GM21717 (cell line): ENCODE measurements around the gene ATP5F1A.
"Not testable (repeated sequence)": the region's sequence is repeated elsewhere in the genome, so short reads cannot be mapped to it uniquely, and the experiment has no call there.

Source experiments
- ATAC-seq: cut with Tn5 transposase; IDR thresholded peaks from one replicate; pipeline ENCODE4 v1.9.1; 2021; ENCODE audit warnings: mild to moderate bottlenecking, moderate library complexity; ENCODE audit not compliant: unreplicated experiment

Gene ATP5F1A

GRCh38 chr18:46097801-46098615 is at the start of gene ATP5F1A:
Gene ATP5F1A, minus strand, starts transcription at chr18:46098296. Its CDS starts 65 bp downstream, at chr18:46098231.
- peak; percentile 73 for ATAC-seq

GRCh38 chr18:46141199-46141598 is 43.1 kb upstream of the ATP5F1A start:
- ATAC-seq = no peak

GRCh38 chr18:46140173-46140572 is 42.1 kb upstream of the ATP5F1A start:
- ATAC-seq = no peak

- ATAC-seq = no peak
Observed at GRCh38 chr18:46134920-46135675, 37.0 kb upstream of the ATP5F1A start.

GRCh38 chr18:46133534-46133933 is 35.4 kb upstream of the ATP5F1A start:
- no peak for ATAC-seq

GRCh38 chr18:46130549-46130948 is 32.5 kb upstream of the ATP5F1A start:
- ATAC-seq = not testable (repeated sequence)

- ATAC-seq = no peak
Observed at GRCh38 chr18:46130061-46130460, 32.0 kb upstream of the ATP5F1A start.

GRCh38 chr18:46126625-46127024 is 28.5 kb upstream of the ATP5F1A start:
- not testable (repeated sequence) for ATAC-seq

GRCh38 chr18:46113751-46114150 is 15.7 kb upstream of the ATP5F1A start:
- no peak for ATAC-seq

GRCh38 chr18:46110406-46110805 is 12.3 kb upstream of the ATP5F1A start:
- ATAC-seq = no peak

GRCh38 chr18:46109386-46109785 is 11.3 kb upstream of the ATP5F1A start:
- ATAC-seq = no peak

GRCh38 chr18:46104128-46104911 is 6.2 kb upstream of the ATP5F1A start, which contains the start of gene HAUS1:
Gene HAUS1, plus strand, starts transcription at chr18:46104385. Its CDS starts 27 bp downstream, at chr18:46104412.
- ATAC-seq = peak; percentile 92

- ATAC-seq = no peak
Observed at GRCh38 chr18:46099463-46099862, 1.4 kb upstream of the ATP5F1A start.

GRCh38 chr18:46098616-46098933 is 479 bp upstream of the ATP5F1A start:
- ATAC-seq = no peak

- peak; percentile 36 for ATAC-seq
Observed at GRCh38 chr18:46097431-46097800, 680 bp downstream of the ATP5F1A start.

- ATAC-seq = peak; percentile 33
Observed at GRCh38 chr18:46096651-46097300, 1.3 kb downstream of the ATP5F1A start.

GRCh38 chr18:46095532-46095931 is 2.6 kb downstream of the ATP5F1A start:
- no peak for ATAC-seq

GRCh38 chr18:46088501-46088900 is 9.6 kb downstream of the ATP5F1A start:
- ATAC-seq = not testable (repeated sequence)

GRCh38 chr18:46084431-46084830 is 13.7 kb downstream of the ATP5F1A start:
- ATAC-seq = no peak

- no peak for ATAC-seq
Observed at GRCh38 chr18:46080156-46080555, 17.9 kb downstream of the ATP5F1A start.

- no peak for ATAC-seq
Observed at GRCh38 chr18:46079336-46079735, 18.8 kb downstream of the ATP5F1A start.
